ENCODE data around the gene PRXL2C. TPM values are rescaled to one million over a fixed set of nuclear protein-coding genes. Genes with fewer than 3 reads are reported as not detected.
"Not testable (repeated sequence)": the region's sequence is repeated elsewhere in the genome, so short reads cannot be mapped to it uniquely, and the experiment has no call there.

PRXL2C gene
- total RNA-seq, 1 donor from 2014 or later, result 15.0 TPM

DNA sequence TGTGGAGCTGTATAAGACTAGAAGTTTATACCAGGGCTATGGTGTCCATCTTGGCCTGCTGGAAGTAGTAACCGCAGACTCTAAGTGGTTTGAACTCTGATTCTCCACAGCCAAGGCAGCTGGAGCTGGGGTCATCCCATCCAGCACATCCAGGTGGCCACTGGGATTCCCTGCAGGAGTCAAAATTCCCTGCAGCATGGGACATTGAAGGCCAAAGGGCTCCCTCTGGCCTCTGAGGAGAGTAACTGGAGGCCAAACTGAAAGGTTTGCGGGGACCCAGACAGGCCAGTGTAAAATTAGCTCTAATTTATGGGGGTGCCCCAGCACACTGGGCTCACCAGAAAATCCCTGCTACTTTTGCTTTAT is 12.2 kb upstream of the PRXL2C start:
- TF ChIP-seq POLR2A (IDR thresholded peaks at IDR 0.05) (no peak), POLR2AphosphoS5 (IDR thresholded peaks at IDR 0.05; ENCODE audit: insufficient read depth in 1 of 2, low read depth in 1 of 2) (no peak)
- TF ChIP-seq, protein P1, sequence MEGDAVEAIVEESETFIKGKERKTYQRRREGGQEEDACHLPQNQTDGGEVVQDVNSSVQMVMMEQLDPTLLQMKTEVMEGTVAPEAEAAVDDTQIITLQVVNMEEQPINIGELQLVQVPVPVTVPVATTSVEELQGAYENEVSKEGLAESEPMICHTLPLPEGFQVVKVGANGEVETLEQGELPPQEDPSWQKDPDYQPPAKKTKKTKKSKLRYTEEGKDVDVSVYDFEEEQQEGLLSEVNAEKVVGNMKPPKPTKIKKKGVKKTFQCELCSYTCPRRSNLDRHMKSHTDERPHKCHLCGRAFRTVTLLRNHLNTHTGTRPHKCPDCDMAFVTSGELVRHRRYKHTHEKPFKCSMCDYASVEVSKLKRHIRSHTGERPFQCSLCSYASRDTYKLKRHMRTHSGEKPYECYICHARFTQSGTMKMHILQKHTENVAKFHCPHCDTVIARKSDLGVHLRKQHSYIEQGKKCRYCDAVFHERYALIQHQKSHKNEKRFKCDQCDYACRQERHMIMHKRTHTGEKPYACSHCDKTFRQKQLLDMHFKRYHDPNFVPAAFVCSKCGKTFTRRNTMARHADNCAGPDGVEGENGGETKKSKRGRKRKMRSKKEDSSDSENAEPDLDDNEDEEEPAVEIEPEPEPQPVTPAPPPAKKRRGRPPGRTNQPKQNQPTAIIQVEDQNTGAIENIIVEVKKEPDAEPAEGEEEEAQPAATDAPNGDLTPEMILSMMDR (IDR thresholded peaks at IDR 0.05), result no peak

DNA sequence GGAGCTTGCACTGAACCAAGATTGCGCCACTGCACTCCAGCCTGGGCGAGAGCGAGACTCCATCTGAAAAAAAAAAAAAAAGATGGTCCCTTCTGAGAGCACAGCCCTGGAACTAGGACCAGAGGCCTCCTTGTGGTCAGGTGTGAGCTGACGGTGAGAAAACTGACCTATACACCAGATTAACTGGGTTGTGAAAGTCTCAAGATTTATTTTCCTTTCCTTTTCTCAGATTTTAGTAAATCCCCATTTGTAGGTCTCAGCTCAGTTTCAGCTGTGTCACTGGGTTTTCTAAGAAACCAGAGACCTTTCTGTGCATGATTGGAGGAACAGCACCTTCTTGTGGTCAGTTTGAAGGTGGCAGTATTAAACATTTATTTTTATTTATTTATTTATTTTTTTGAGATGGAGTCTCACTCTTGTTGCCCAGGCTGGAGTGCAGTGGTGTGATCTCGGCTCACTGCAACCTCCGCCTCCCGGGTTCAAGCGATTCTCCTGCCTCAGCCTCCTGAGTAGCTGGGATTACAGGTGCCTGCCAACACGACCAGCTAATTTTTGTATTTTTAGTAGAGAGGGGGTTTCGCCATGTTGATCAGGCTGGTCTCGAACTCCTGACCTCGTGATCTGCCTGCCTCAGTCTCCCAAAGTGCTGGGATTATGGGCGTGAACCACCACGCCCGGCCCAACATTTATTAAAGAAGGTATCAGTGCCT is 11.7 kb upstream of the PRXL2C start:
- H3K4me3 ChIP-seq; H3K27me3 ChIP-seq; H3K36me3 ChIP-seq; H3K27ac ChIP-seq; H3K4me1 ChIP-seq; DNase-seq (ENCODE audit: extremely low spot score in 2 of 2); H3K9me3 ChIP-seq; intact Hi-C loops (cut with DNase I): not testable (repeated sequence)
- TF ChIP-seq, protein P1 (IDR thresholded peaks at IDR 0.05), result peak; percentile 51 to 79 (median 53)
- TF ChIP-seq POLR2AphosphoS5 (IDR thresholded peaks at IDR 0.05; ENCODE audit: insufficient read depth in 1 of 2, low read depth in 1 of 2), result peak in 1 of 2 donors; percentile 15

More for the DNA sequence above, 12.2 kb upstream of the PRXL2C start:
- H3K36me3 ChIP-seq, result no peaks in the 10 kb centered on the region
- no peak for DNase-seq (ENCODE audit: extremely low spot score in 2 of 2)
- no peaks in the 10 kb centered on the region for H3K27me3 ChIP-seq
- H3K9me3 ChIP-seq, result no peaks in the 10 kb centered on the region
- no peak overlapping the region for H3K27ac ChIP-seq
- H3K4me1 ChIP-seq, result no peaks in the 10 kb centered on the region
- H3K4me3 ChIP-seq, result no peak overlapping the region
- intact Hi-C loops (cut with DNase I), result no loop called here

- Histone ChIP-seq H3K4me1 (no peaks in the 10 kb centered on the region), H3K36me3 (no peaks in the 10 kb centered on the region), H3K27me3 (no peaks in the 10 kb centered on the region), H3K4me3 (no peak overlapping the region), H3K27ac (no peak overlapping the region), H3K9me3 (no peaks in the 10 kb centered on the region)
- TF ChIP-seq, protein P1 (IDR thresholded peaks at IDR 0.05), result no peak
- TF ChIP-seq POLR2A (IDR thresholded peaks at IDR 0.05) (no peak), POLR2AphosphoS5 (IDR thresholded peaks at IDR 0.05; ENCODE audit: insufficient read depth in 1 of 2, low read depth in 1 of 2) (no peak)
- no peak for DNase-seq (ENCODE audit: extremely low spot score in 2 of 2)
- intact Hi-C loops (cut with DNase I), result loop anchor here (2.0 kb wide), 1 partner anchor 335 kb away; no protein-coding TSS in a partner anchor
Observed at GRCh38 chr9:96665789-96666188, 10.7 kb upstream of the PRXL2C start.

GRCh38 chr9:96663506-96664120 is 8.5 kb upstream of the PRXL2C start:
- DNase-seq (ENCODE audit: extremely low spot score in 2 of 2), result no peak
- intact Hi-C loops (cut with DNase I), result loop anchor here (2.0 kb wide), 1 partner anchor 333 kb away; no protein-coding TSS in a partner anchor
- Histone ChIP-seq H3K36me3 (no peaks in the 10 kb centered on the region), H3K27me3 (no peaks in the 10 kb centered on the region), H3K4me1 (no peaks in the 10 kb centered on the region), H3K27ac (no peak overlapping the region), H3K4me3 (no peak overlapping the region), H3K9me3 (no peaks in the 10 kb centered on the region)
- TF ChIP-seq POLR2A (IDR thresholded peaks at IDR 0.05), result no peak
- TF ChIP-seq, protein P1 (IDR thresholded peaks at IDR 0.05), result no peak
- no peak for TF ChIP-seq POLR2AphosphoS5 (IDR thresholded peaks at IDR 0.05; ENCODE audit: insufficient read depth in 1 of 2, low read depth in 1 of 2)

GRCh38 chr9:96661711-96662110 is 6.6 kb upstream of the PRXL2C start:
- TF ChIP-seq, protein P1 (IDR thresholded peaks at IDR 0.05), result no peak
- TF ChIP-seq POLR2AphosphoS5 (IDR thresholded peaks at IDR 0.05; ENCODE audit: insufficient read depth in 1 of 2, low read depth in 1 of 2), result no peak
- no peak for TF ChIP-seq POLR2A (IDR thresholded peaks at IDR 0.05)
- no peak for DNase-seq (ENCODE audit: extremely low spot score in 2 of 2)
- H3K36me3 ChIP-seq, result no peaks in the 10 kb centered on the region
- H3K27me3 ChIP-seq, result no peaks in the 10 kb centered on the region
- H3K4me1 ChIP-seq, result no peaks in the 10 kb centered on the region
- H3K27ac ChIP-seq, result no peak overlapping the region
- intact Hi-C loops (cut with DNase I), result no loop called here
- no peaks in the 10 kb centered on the region for H3K9me3 ChIP-seq
- no peak overlapping the region for H3K4me3 ChIP-seq

Data from vagina (tissue), 2 donors.